Retinal pigment epithelial cell (primary cell): ENCODE measurements around the gene GNB2.
"Not testable (repeated sequence)": the region's sequence is repeated elsewhere in the genome, so short reads cannot be mapped to it uniquely, and the experiment has no call there.

ENCODE experiments used
- DNase-seq: peaks from one replicate; pipeline ENCODE4 v3.0.0-alpha.2; 2010; ENCODE audit warnings: low read depth
- H3K4me3 ChIP-seq: 2 replicates; pipeline ENCODE4 v1.5.1; 2011; ENCODE audit warnings: mild to moderate bottlenecking, low read length, control low read depth, moderate library complexity
- TF ChIP-seq, protein P1 (sequence below): conservative IDR thresholded peaks from 2 replicates; pipeline ENCODE4 v1.5.1; 2011; ENCODE audit warnings: low read depth, low read length, control low read depth, inconsistent platforms

Gene GNB2

DNA sequence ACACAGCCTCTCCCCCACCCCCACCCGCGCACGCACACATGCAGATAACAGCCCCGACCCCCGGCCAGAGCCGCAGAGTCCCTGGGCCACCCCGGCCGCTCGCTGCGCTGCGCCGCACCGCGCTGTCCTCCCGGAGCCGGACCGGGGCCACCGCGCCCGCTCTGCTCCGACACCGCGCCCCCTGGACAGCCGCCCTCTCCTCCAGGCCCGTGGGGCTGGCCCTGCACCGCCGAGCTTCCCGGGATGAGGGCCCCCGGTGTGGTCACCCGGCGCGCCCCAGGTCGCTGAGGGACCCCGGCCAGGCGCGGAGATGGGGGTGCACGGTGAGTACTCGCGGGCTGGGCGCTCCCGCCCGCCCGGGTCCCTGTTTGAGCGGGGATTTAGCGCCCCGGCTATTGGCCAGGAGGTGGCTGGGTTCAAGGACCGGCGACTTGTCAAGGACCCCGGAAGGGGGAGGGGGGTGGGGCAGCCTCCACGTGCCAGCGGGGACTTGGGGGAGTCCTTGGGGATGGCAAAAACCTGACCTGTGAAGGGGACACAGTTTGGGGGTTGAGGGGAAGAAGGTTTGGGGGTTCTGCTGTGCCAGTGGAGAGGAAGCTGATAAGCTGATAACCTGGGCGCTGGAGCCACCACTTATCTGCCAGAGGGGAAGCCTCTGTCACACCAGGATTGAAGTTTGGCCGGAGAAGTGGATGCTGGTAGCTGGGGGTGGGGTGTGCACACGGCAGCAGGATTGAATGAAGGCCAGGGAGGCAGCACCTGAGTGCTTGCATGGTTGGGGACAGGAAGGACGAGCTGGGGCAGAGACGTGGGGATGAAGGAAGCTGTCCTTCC, 47.3 kb downstream of the GNB2 start:
- no peak overlapping the region for H3K4me3 ChIP-seq
- DNase-seq = no peak
- TF ChIP-seq, protein P1, sequence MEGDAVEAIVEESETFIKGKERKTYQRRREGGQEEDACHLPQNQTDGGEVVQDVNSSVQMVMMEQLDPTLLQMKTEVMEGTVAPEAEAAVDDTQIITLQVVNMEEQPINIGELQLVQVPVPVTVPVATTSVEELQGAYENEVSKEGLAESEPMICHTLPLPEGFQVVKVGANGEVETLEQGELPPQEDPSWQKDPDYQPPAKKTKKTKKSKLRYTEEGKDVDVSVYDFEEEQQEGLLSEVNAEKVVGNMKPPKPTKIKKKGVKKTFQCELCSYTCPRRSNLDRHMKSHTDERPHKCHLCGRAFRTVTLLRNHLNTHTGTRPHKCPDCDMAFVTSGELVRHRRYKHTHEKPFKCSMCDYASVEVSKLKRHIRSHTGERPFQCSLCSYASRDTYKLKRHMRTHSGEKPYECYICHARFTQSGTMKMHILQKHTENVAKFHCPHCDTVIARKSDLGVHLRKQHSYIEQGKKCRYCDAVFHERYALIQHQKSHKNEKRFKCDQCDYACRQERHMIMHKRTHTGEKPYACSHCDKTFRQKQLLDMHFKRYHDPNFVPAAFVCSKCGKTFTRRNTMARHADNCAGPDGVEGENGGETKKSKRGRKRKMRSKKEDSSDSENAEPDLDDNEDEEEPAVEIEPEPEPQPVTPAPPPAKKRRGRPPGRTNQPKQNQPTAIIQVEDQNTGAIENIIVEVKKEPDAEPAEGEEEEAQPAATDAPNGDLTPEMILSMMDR = no peak

DNA sequence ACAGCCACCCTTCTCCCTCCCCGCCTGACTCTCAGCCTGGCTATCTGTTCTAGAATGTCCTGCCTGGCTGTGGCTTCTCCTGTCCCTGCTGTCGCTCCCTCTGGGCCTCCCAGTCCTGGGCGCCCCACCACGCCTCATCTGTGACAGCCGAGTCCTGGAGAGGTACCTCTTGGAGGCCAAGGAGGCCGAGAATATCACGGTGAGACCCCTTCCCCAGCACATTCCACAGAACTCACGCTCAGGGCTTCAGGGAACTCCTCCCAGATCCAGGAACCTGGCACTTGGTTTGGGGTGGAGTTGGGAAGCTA, 47.9 kb downstream of the GNB2 start:
- H3K4me3 ChIP-seq = no peak overlapping the region
- no peak for DNase-seq
- TF ChIP-seq, protein P1 = no peak

- no peak for DNase-seq
- no peak overlapping the region for H3K4me3 ChIP-seq
- TF ChIP-seq, protein P1 = no peak
Observed at GRCh38 chr7:100722480-100723212, 49.1 kb downstream of the GNB2 start.

GRCh38 chr7:100723732-100724275, 50.3 kb downstream of the GNB2 start:
- DNase-seq = no peak
- no peak overlapping the region for H3K4me3 ChIP-seq
- TF ChIP-seq, protein P1 = no peak

DNA sequence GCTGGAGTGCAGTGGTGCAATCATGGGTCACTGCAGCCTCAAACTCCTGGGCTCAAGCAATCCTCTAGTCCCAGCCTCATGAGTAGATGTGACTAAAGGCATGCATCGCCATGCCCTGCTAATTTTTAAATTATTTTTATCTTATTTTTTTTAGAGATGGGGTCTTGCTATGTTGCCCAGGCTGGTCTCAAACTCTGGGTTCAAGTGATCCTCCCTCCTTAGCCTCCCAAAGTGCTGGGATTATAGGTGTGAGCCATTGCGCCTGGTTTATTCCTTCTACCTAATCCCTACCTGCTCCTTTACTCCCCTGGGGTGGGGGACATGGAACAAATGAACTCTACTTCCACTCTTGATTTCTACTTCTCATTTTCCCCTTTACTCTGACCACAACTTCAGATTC, 50.8 kb downstream of the GNB2 start:
- not testable (repeated sequence) for DNase-seq, H3K4me3 ChIP-seq

GRCh38 chr7:100726996-100727761, 53.6 kb downstream of the GNB2 start:
- TF ChIP-seq, protein P1 = no peak
- DNase-seq = peak; percentile 82
- no peak overlapping the region for H3K4me3 ChIP-seq

DNA sequence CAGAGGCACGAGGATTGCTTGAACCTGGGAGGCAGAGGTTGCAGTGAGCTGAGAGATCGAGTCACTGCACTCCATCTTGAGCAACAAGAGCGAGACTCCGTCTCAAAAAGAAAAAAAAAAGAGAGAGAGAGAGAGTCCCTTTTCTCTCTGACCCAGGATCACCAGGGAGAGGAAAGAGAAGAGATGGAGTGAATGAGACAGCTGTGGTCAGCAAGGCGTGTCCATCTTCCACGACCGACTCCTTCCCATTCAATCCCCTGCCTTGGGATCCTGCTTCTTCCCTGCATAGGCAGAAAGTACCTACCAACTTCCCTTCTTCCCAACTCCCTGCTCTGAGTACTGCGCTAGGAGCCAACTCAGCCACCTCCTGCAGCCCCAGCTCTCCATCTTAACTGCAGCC, 54.7 kb downstream of the GNB2 start:
- TF ChIP-seq, protein P1 = no peak
- no peak for DNase-seq
- H3K4me3 ChIP-seq = no peak overlapping the region
